K562 (cell line): ENCODE results near the gene ARHGEF16. TPM values are rescaled to one million over a fixed set of nuclear protein-coding genes. Genes with fewer than 3 reads are reported as not detected.

Source experiments
- ATAC-seq: fragments of 200-7000 bp; cut with Tn5 transposase; 3 replicates; pipeline ENCODE4 v1.9.1; 2020; ENCODE audit warnings: moderate library complexity
- BruUV-seq: library from RNA; stranded (reverse); fragments of 400-500 nt; replicated peaks from 2 replicates; lab custom pipeline; 2021; lab: Mats Ljungman, UMichigan
- CTCF ChIA-PET: fragments of 300-600 bp; formaldehyde crosslinking; extraction: SDS; loops from one replicate; lab custom pipeline; 2021; ENCODE audit warnings: low intra/inter-chr PET ratio; lab: Yijun Ruan, JAX
- POLR2A ChIA-PET: fragments of 300-600, 350-650 bp; sonication (Branson Sonifier 250); formaldehyde crosslinking; extraction: SDS; loops from one replicate; lab custom pipeline; 2021; ENCODE audit warnings: antibody characterized with exemption, inconsistent platforms; lab: Yijun Ruan, JAX
- DNase-seq, 4 experiments: peaks; one replicate each; pipeline versions ENCODE4 v3.0.0 to v3.0.0-alpha.2; 2011 to 2018; ENCODE audit warnings: low spot score in 3 of 4, mixed read lengths in 3 of 4; ENCODE audit errors: extremely low read depth in 1 of 4
- FAIRE-seq: peaks from 2 replicates; lab custom pipeline; 2011; peaks lifted over from hg19 to GRCh38; lab: Jason Lieb, UNC
- H2AFZ ChIP-seq: 2 replicates; pipeline ENCODE4 v1.6.0; 2011; ENCODE audit warnings: low read depth, low read length, control low read depth, inconsistent platforms
- H3K27ac ChIP-seq: fragments of 200-600 bp; 3 replicates; pipeline ENCODE4 v1.8.0; 2011; ENCODE audit warnings: low read depth, mild to moderate bottlenecking, control low read depth, inconsistent platforms, low read length, moderate library complexity, mixed read lengths; ENCODE audit errors: extremely low read depth
- H3K27me3 ChIP-seq, 2 experiments: fragments of 300-600 bp in 1 of 2; 2 replicates in 1 of 2; 3 replicates in 1 of 2; pipeline versions ENCODE4 v1.6.0 to v1.8.0; 2011; ENCODE audit warnings: inconsistent platforms in 2 of 2, low read length in 2 of 2, mild to moderate bottlenecking in 1 of 2, mixed read lengths in 1 of 2, moderate library complexity in 1 of 2; ENCODE audit not compliant: control insufficient read depth in 2 of 2, insufficient read depth in 2 of 2
- H3K36me3 ChIP-seq: fragments of 300-600 bp; 3 replicates; pipeline ENCODE4 v1.8.0; 2011; ENCODE audit warnings: mild to moderate bottlenecking, low read length, inconsistent platforms; ENCODE audit not compliant: control insufficient read depth, insufficient read depth
- H3K4me1 ChIP-seq, 2 experiments: fragments of 200-600 bp in 1 of 2; replicated peaks in 1 of 2; 2 replicates in 1 of 2; 3 replicates in 1 of 2; pipeline versions ENCODE4 v1.5.1 to v1.8.0; 2011; ENCODE audit warnings: inconsistent platforms in 2 of 2, low read length in 2 of 2, mild to moderate bottlenecking in 1 of 2, mixed read lengths in 1 of 2, moderate library complexity in 1 of 2; ENCODE audit not compliant: control insufficient read depth in 2 of 2, insufficient read depth in 2 of 2
- H3K4me2 ChIP-seq: 2 replicates; pipeline ENCODE4 v1.6.1; 2011; ENCODE audit warnings: low read length, control low read depth, inconsistent platforms, mixed read lengths; ENCODE audit not compliant: insufficient read depth
- H3K4me3 ChIP-seq: fragments of 200-600 bp; sonication (generic), shearing (Covaris generic); 2 replicates; pipeline ENCODE4 v1.5.1; 2016; ENCODE audit warnings: control low read depth, inconsistent platforms
- H3K79me2 ChIP-seq: fragments of 200-600 bp; 3 replicates; pipeline ENCODE4 v1.8.0; 2011; ENCODE audit warnings: low read length, inconsistent platforms; ENCODE audit not compliant: control insufficient read depth, insufficient read depth
- H3K9ac ChIP-seq, 2 experiments: 2 replicates each; pipeline versions ENCODE4 v1.6.0 to v1.6.1; 2011; ENCODE audit warnings: low read depth in 2 of 2, low read length in 2 of 2, control low read depth in 1 of 2, inconsistent platforms in 1 of 2, mild to moderate bottlenecking in 1 of 2, mixed read lengths in 1 of 2; ENCODE audit not compliant: insufficient read depth in 1 of 2
- H3K9me1 ChIP-seq: one replicate; pipeline ENCODE4 v1.6.0; 2011; ENCODE audit warnings: inconsistent platforms, mild to moderate bottlenecking, low read length, moderate library complexity; ENCODE audit not compliant: control insufficient read depth, insufficient read depth
- H3K9me3 ChIP-seq: replicated peaks from 2 replicates; pipeline ENCODE4 v1.5.1; 2011; ENCODE audit warnings: low read depth, low read length, inconsistent platforms; ENCODE audit not compliant: control insufficient read depth, insufficient read depth
- H4K20me1 ChIP-seq: replicated peaks from 2 replicates; pipeline ENCODE4 v1.6.1; 2011; ENCODE audit warnings: low read length, inconsistent platforms, mixed read lengths; ENCODE audit not compliant: control insufficient read depth, insufficient read depth
- CBFA2T2 ChIP-seq: fragments of 450-650 bp; conservative IDR thresholded peaks from 2 replicates; pipeline ENCODE4 v1.6.1; 2017; ENCODE audit warnings: mild to moderate bottlenecking
- EP300 ChIP-seq: IDR thresholded peaks from 2 replicates; pipeline ENCODE4 v1.6.1; 2012; ENCODE audit warnings: low read length, improper control_type of control experiment
- SRSF7 ChIP-seq: fragments of 200-400 bp; formaldehyde crosslinking; optimal IDR thresholded peaks from 2 replicates; pipeline ENCODE3; 2017; ENCODE audit warnings: mild to moderate bottlenecking, low read depth, low read length
- WGBS: fragments of 100-300 bp; shearing (Covaris generic); methylation state at CpG from one replicate; pipeline ENCODE4 v1.1.6; 2016; ENCODE audit warnings: low coverage, mixed read lengths; ENCODE audit not compliant: insufficient coverage; ENCODE audit errors: missing lambda C conversion rate; 5-methylcytosine and 5-hydroxymethylcytosine counted together
- in situ Hi-C: fragments of 300-500 bp; cut with MboI; formaldehyde crosslinking; loops from 4 replicates; pipeline ENCODE4 v1.15.0; 2018; ENCODE audit warnings: inconsistent platforms, mixed read lengths
- intact Hi-C: fragments of 100-400 bp; cut with micrococcal nuclease; formaldehyde crosslinking; loops from 2 replicates; pipeline ENCODE4 v1.14.2; 2022
- polyA plus RNA-seq, 8 experiments: library from polyadenylated mRNA; depleted of rRNA in 4 of 8; stranded (reverse) in 5 of 8; unstranded in 3 of 8; fragments of >200 nt; fragmentation: Nextera tagmentation in 2 of 8; fragmentation: Illumina TruSeq in 1 of 8; extraction: Ambion mirVana in 2 of 8; extraction: Trizol in 1 of 8; gene quantifications; 2 replicates each; pipeline versions ENCODE4 v1.2.1 to v1.2.3, GENCODE V29; 2011 to 2014; ENCODE audit warnings: inconsistent platforms in 1 of 8, missing spikeins in 1 of 8
- total RNA-seq, 7 experiments: library from RNA; depleted of rRNA in 6 of 7; stranded (reverse); fragments of >200 nt in 6 of 7; fragmentation: Illumina TruSeq in 2 of 7; extraction: Trizol in 2 of 7; gene quantifications; 2 replicates each; pipeline versions ENCODE4 v1.2.1 to v1.2.3, GENCODE V29; 2011 to 2021; ENCODE audit warnings: low replicate concordance in 1 of 7

ARHGEF16 gene
- total and polyA plus RNA-seq, 9 of the 15 experiments (the other 6 are each of a cell fraction or from before 2014, with no cell fraction given), result 0.15 to 1.2 (median 0.49) TPM; not detected in 2

- WGBS, result 3% methylated on average over 11 of the region's 11 CpGs
- H3K4me2 ChIP-seq, result no peak overlapping the region
- ChIA-PET POLR2A (interaction anchor here (0.7 to 1.1 kb wide), 2 partner anchors 12 to 73 kb away, joined by 4 read pairs; no protein-coding TSS in a partner anchor), CTCF (no interaction called here)
- H3K36me3 ChIP-seq, result no peaks in the 10 kb centered on the region
- in situ Hi-C loops (no loop called here), intact Hi-C loops (no loop called here)
- H4K20me1 ChIP-seq, result peaks cover 47% of the 10 kb centered on the region
- H2AFZ ChIP-seq, result no peak overlapping the region
- H3K9ac ChIP-seq, result no peak overlapping the region; a peak in 1 of 4 replicates
- H3K27ac ChIP-seq, result no peak overlapping the region
- FAIRE-seq (no peak), ATAC-seq (no peak), DNase-seq (no peak)
- no peaks in the 10 kb centered on the region for H3K79me2 ChIP-seq
- TF ChIP-seq SRSF7, result no peak
- no TSS peak for BruUV-seq
- H3K4me1 ChIP-seq, result peaks cover 0 to 42% of the 10 kb centered on the region in 2 experiments; a peak in 2 of 5 replicates
- H3K9me3 ChIP-seq, result no peaks in the 10 kb centered on the region
- no peak overlapping the region for H3K4me3 ChIP-seq
- H3K9me1 ChIP-seq, result no peaks in the 10 kb centered on the region
- peaks cover 58 to 91% of the 10 kb centered on the region in 2 experiments; a peak in 4 of 5 replicates for H3K27me3 ChIP-seq
These were observed 10.2 kb downstream of the ARHGEF16 start for GRCh38 chr1:3464649-3465025.

- in situ Hi-C loops, result no loop called here
- no peak overlapping the region for H2AFZ ChIP-seq
- no peak for TF ChIP-seq EP300
- TF ChIP-seq CBFA2T2, result 0 out of 2 replicates have a peak, but pooled peaks have one; percentile 18
- H3K4me1 ChIP-seq, result peaks cover 0 to 47% of the 10 kb centered on the region in 2 experiments; a peak in 2 of 5 replicates
- peaks cover 44% of the 10 kb centered on the region for H4K20me1 ChIP-seq
- CTCF ChIA-PET, result no interaction called here
- no peak for DNase-seq
- no peaks in the 10 kb centered on the region for H3K9me3 ChIP-seq
- peaks cover 53 to 84% of the 10 kb centered on the region in 2 experiments; a peak in 4 of 5 replicates for H3K27me3 ChIP-seq
- WGBS, result 3% methylated on average over 22 of the region's 28 CpGs
- H3K9ac ChIP-seq, result no peak overlapping the region; a peak in 1 of 4 replicates
- POLR2A ChIA-PET, result interaction anchor here (0.6 to 0.7 kb wide), 2 partner anchors 12 to 72 kb away, joined by 4 read pairs; no protein-coding TSS in a partner anchor
- intact Hi-C loops, result no loop called here
- H3K9me1 ChIP-seq, result no peaks in the 10 kb centered on the region
- no peak overlapping the region for H3K4me3 ChIP-seq
- H3K27ac ChIP-seq, result no peak overlapping the region
- no peak overlapping the region for H3K4me2 ChIP-seq
- FAIRE-seq, result no peak
- no peaks in the 10 kb centered on the region for H3K79me2 ChIP-seq
- no peaks in the 10 kb centered on the region for H3K36me3 ChIP-seq
- ATAC-seq, result no peak
- no TSS peak for BruUV-seq
These were observed 10.8 kb downstream of the ARHGEF16 start for GRCh38 chr1:3465091-3465934.
